GM19372 (cell line): ENCODE results near the gene CDPF1.

Experiments used
- ATAC-seq: cut with Tn5 transposase; IDR thresholded peaks from one replicate; pipeline ENCODE4 v1.9.1; 2021; ENCODE audit warnings: mild to moderate bottlenecking, low read depth, moderate library complexity; ENCODE audit not compliant: unreplicated experiment

CDPF1 gene

DNA sequence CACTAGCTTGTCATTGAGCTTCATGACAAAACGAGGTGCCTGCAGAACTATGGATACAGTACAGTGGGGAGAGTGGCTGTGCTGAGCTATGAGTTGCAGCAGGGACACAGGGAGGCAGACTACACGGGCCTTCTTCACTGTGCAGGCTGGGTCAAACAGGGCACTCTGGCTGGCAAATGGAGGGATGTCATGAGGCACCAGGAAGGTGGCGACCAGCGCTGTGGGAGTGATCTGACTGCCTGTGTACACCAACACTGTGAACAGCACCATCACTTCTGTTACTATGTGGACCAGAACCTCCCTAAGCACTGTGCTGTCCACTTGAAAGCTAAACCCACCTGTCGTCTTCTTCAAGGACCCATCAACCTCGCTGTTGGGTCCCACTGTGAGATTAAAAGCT, 9.9 kb upstream of the CDPF1 start:
- no peak for ATAC-seq

GRCh38 chr22:46259374-46259773, 9.3 kb upstream of the CDPF1 start:
- no peak for ATAC-seq

GRCh38 chr22:46256358-46256958, 6.4 kb upstream of the CDPF1 start:
- ATAC-seq, result no peak

GRCh38 chr22:46251816-46252380, 1.8 kb upstream of the CDPF1 start:
- ATAC-seq, result no peak

DNA sequence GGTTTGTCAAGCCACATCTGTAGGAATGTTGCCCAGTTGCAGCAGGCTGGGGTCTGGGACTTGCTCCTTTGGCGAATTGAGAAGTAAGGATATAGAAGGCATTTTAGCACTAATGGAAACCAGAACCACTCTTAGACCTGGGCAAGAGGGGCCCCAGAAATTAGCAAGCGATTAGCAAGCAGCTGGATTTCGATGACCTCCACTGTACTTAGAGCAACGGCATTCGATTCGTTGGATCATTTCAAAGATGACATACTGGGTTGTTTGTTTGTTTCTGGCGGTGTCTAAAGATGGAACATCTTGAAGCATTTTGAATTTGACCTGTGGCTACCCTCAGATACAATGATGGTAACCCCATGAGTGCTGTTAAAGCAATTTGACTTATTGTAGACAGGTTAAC, 1.2 kb upstream of the CDPF1 start:
- ATAC-seq, result no peak

DNA sequence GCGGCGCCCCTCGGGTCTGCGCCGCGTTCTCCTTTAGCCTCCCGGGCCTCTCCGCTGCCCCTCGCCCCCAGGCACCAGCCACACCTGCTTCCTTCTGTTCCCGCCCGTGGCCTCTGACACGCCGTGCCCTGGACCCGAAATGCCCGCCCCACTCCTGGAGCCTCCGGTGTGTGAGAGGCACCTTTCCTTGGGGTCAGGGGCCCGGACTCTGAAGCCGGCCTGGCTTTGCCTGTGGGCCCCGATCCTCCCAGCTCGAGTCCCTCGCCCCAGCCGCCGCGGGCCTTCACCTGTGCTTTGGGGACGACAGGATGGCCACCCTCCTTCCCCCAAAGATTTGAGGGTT, 661 bp upstream of the CDPF1 start:
- no peak for ATAC-seq

DNA sequence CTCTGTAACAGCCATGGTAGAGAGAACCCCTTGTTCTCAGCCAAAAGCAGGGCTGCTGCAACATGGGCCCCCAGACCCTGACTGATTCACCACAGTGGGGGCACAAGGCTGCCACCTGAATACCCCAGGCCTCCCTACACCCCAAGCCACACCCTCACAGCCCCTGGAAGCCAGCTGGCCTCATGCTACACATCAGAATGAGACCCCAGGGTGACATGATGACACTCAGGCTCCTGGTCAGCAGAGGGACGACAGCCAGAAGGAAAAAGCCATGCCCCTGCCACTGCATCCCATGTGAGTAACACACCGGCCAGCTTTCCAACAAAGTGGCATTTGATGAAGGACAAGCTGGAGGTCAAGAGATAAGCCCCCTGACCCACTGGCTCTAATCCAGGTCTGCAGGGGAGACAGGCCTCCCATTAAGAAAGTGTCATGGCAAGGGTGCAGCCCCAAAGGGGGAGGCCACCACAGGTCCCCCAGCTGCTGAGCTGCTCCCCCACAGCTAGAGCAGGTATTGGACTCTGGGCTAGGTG, 2.6 kb downstream of the CDPF1 start:
- ATAC-seq, result no peak

DNA sequence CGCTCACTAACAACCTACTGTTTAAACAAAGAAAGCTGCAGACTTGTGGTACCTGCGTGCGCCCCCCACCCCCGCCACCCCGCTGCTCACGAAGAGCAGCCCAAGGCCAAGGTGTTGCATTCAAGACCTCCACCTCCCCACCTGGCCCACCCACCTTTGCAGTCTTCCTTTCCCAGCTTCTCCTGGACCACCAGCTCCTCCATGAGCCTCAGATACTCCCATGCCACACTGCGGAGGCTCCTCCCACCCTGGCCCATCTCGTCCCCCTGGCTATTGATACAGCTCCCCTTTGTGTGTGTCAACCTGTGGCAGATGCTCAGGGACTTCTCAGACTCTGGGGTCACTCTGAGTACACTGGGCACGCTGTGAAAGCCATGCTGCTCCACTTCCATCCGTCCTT, 3.9 kb downstream of the CDPF1 start:
- ATAC-seq, result no peak

DNA sequence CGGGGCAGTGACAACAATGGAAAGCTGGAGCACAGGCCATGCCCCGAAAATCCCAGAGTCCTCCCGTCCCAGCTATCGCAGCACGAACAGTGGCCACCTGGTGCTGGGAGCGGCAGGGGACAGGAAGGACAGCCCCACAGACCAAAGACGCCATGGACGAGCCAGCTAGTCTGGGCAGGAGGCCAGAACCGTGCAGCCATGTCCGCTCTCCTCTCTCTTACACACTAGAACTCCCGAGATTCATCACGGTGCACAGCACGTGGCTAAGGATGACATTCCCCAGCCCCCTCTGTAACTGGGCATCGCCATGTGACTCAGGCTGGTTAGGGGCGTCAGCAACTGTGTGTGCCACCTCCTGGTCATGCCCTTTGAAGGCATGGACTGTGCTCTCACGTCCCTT, 4.6 kb downstream of the CDPF1 start:
- no peak for ATAC-seq

GRCh38 chr22:46244771-46245170, 5.3 kb downstream of the CDPF1 start:
- ATAC-seq, result no peak

- no peak for ATAC-seq
Observed at GRCh38 chr22:46242076-46242475, 8.0 kb downstream of the CDPF1 start.

GRCh38 chr22:46241396-46242007, 8.6 kb downstream of the CDPF1 start:
- no peak for ATAC-seq

- ATAC-seq, result no peak
Observed at GRCh38 chr22:46240907-46241306, 9.2 kb downstream of the CDPF1 start.

DNA sequence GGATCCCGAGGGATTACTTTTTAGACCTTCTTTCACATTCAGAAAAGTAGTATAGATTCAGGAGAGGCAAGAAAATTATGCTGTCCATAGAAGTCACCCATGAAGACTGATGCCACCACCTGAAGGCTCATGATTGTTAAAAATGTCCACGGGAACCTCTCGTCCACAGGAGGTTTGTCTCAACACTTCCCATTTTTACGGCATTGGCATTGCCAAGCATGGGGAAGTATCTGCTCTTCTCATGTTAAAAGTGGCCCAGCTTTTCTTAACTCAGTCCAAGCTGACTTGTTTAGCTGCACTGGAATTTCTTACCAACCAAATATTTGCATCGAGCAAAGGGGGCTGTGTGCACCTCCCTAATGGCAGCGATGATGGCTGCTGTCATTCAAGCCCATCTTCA, 9.6 kb downstream of the CDPF1 start:
- no peak for ATAC-seq

DNA sequence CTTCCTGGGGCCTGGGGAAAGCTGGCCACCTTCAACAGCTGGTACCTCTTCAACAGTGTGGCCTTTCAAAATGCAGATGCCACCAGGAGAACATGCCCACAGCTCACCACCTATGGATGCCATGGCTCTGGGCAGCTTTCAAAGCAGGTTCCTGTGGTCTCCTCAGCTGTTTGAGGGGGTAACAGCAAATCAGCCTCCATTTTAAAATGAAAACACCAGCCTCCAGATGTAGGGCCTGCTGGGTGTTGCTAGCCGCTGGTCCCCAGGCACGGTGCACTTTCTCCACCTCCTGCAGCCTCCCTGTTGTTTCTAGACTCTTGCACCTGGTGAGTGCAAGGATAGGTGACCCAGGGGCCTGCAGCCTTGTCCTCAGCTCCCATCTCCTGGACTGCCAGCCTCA, 10.0 kb downstream of the CDPF1 start:
- no peak for ATAC-seq

DNA sequence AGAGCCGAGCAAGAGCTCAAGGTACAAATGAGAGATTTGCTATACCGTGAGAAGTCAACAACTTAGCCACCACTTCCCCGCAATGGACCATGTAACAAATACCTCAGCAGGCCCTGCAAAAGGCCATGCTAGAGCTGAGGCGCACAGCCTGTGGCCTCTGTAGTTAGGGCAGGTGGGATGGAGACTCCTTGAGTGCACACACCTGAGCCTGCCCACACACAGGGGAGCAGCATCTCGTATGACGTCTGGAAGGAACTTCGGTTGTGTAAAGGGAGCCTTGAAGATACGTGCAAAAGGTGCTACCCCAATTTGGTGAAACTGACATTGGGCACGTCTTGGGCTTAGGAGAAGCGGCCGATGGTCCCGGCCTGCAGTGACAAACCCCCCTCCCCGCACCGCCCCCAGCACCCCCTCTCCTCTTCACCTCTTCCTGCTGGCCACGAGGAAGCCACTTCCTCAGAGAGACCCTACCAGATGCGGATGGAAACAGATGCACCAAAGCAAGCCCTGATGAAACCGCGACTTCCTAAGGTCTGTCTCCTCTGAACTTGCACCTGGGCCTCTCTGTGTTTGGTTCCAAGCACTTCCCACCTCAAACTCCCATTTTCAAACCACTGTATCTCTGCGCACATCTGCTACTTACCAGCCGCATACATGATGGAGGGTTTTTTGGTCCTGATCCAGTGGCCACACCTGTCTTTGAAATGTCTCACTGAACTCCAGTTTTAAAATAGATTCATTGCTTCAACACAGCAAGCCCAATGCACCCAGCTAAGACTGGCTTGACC, 10.6 kb downstream of the CDPF1 start:
- no peak for ATAC-seq

GRCh38 chr22:46238541-46238940, 11.6 kb downstream of the CDPF1 start:
- no peak for ATAC-seq

- ATAC-seq, result no peak
Observed at GRCh38 chr22:46237453-46238124, 12.5 kb downstream of the CDPF1 start.

DNA sequence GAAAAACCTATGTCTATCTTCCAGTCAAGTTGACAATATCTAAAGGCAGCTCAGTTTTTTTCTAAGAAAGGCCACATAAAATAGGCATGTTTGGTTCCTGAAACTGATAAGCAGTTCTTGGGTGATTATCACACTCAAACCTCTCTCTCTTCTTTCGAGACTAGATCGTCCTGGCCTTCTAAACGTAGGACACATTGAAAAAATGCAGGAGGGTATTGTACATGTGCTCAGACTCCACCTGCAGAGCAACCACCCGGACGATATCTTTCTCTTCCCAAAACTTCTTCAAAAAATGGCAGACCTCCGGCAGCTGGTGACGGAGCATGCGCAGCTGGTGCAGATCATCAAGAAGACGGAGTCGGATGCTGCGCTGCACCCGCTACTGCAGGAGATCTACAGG, 15.1 kb downstream of the CDPF1 start:
- ATAC-seq, result no peak

DNA sequence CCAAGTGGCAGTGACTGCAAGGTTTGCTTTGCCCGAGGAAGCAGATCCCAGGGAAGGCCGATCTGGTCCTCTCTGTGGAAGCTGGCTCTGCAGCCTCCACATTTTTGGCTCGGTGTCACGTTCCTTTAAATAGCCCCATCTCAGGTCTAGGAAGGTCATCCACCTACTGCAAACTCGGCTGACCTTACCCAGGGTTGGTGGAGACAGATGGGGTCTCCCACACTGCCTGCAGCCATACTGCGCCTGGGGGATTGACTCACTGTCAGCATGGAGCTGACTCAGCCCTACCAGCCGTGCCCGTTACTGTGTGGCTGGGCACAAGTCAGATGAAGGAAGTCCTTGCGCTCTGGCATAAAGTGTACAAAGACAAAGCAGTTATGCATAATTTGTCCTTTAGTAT, 16.9 kb downstream of the CDPF1 start:
- ATAC-seq, result no peak
